HEK293T (cell line): ENCODE data around the gene NEK8.

Source experiments
- CTBP1 ChIP-seq: fragments of 450-650 bp; IDR thresholded peaks from 2 replicates; pipeline ENCODE4 v1.6.1; 2016; ENCODE audit warnings: borderline replicate concordance
- FOXM1 ChIP-seq: fragments of 450-650 bp; IDR thresholded peaks from 2 replicates; pipeline ENCODE4 v1.6.1; 2017; ENCODE audit warnings: mild to moderate bottlenecking, borderline replicate concordance
- LEF1 ChIP-seq: fragments of 450-650 bp; IDR thresholded peaks from 2 replicates; pipeline ENCODE4 v1.6.1; 2017; ENCODE audit warnings: mild to moderate bottlenecking, borderline replicate concordance

GRCh38 chr17:28738680-28739384 is 10.2 kb downstream of the NEK8 start:
- no peak for TF ChIP-seq CTBP1
- no peak for TF ChIP-seq FOXM1
- TF ChIP-seq LEF1, result no peak
